NCI-H2227 (cell line): ENCODE measurements around the gene S100A3.
A peak's percentile ranks its signal among the peaks of the same experiment; 100 is the strongest.

ENCODE experiments used
- DNase-seq: peaks from one replicate; lab custom pipeline; 2025; ENCODE audit not compliant: unreplicated experiment; lab: John Stamatoyannopoulos, UW

The S100A3 gene

DNA sequence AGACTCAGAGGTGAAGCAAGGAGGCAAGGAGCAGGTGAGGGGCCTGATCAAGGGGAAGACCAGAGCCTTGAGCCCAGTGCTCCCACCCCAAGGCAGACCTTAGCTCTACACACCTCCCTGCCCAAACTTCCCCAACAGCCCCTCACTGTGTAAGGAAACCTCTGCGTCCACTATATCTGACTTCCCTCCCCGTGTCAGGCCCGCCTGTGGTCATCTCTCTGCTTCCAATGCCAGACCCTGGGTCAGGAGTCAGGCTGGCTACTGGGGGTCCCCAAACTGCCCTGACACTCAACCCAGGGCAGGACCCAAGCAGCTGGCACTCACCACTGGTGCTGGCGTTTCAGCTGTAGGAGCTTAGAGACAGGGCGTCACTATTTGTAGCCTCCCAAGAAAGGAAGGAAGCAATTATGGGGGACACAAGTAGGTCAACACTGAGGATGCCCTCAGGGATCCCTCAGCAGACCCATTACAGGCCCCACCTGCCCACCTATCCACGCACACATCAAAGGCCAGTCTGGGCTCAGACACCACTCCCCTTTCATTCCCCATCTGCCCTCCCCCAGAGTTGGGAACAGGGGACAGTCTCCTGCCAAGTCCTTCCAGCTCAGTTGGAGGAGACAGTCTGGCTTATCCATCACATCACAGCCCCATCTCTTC lies 811 bp upstream of the S100A3 start:
- no peak for DNase-seq

DNA sequence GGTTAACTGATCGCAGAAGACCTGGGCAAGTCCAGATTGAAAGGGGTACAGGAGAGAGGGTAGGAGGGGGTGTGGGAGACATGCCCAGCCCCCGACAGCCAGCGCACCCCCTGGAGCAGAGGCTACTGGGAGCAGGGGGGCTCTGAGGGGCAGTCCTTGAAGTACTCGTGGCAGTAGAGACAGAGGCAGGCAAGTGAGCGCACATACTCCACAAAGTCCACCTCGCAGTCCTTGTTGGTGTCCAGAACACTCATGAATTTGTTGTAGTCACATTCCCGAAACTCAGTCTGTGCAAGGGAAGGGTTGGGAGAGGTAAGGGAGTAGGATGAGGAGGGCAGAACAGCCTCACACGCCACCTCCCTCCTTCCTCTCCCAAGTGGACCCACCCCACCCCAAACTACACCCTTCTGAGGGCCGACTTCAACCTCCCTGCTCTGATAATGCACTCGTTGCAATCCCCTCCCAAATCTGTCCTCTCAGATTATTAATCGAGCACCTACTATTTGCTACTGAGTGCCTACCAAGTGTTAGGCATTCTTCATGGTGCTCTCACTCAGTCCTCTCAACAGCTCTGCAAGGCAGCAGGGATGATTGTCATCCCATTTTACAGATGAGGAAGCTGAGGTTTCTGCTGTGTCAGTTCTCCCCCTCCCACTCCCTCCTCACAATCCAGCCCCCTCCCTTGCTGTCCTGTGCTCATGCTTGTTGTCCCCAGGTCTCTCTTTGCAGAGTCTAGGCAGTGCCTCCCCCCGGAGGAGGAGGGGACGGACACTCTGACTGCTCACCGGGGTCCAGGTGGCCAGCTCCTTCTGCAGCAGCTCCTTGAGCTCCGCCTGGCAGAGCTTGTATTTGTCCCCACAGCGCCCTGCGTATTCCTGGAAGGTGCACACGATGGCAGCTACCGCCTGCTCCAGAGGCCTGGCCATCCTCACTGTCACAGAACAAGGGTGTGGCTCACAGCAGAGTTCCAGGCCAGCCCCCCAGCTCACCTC lies 1.2 kb downstream of the S100A3 start:
- DNase-seq, result no peak

DNA sequence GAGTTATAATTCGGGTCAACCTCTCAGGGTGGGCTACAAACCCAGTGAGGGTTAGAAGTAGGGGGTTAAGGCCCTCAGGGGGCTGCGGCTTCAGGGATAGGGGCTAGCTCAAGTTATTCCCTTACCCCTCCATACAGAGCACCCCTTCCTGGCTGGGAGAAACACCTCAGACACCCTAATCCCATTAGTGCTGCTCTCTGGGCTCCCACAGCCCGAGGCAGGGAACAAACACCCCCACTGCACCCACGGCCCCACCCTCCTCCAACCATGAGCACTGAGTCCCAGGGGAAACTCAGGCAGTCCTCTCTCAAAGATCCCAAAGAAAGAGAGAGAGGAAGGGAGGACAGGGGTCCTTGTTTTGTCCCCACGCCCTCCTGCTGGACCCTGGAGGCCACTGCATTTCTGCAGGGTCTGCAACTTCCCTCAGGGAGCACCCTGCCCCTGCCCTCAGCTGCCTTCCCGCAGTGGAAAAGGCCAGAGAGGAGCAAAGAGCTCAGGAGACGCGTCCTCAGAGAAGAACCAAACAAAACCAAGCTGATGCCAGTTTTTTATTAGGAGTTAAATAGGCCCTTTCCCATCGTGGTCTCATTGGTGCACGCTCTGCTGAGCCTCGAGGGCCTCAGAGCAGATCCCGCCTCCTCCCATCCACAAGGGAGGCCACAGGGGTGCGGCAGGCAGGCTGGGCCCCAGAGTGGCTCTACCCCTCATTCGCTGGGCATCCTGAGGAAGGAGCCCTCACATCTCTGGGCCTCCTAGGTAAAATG lies 2.1 kb downstream of the S100A3 start:
- DNase-seq, result no peak

DNA sequence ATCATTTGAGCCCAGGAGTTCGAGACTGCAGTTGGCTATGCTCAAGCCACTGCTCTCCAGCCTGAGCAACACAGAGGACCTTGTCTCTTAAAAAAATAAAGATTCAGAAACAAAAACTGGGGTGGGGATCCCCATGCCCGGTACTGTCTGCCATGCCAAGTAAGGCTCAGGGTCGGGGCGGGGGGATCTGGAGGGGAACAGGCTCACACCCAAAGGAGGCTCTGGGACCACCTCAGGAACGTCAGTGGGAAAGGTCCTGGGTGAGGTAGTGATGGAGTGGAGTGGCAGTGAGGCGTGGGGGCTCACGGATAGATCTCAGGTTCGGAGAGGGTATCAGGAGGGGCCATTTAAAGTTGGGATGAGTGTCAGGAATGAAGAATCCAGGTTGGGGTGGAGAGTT lies 2.7 kb downstream of the S100A3 start:
- DNase-seq, result no peak

DNA sequence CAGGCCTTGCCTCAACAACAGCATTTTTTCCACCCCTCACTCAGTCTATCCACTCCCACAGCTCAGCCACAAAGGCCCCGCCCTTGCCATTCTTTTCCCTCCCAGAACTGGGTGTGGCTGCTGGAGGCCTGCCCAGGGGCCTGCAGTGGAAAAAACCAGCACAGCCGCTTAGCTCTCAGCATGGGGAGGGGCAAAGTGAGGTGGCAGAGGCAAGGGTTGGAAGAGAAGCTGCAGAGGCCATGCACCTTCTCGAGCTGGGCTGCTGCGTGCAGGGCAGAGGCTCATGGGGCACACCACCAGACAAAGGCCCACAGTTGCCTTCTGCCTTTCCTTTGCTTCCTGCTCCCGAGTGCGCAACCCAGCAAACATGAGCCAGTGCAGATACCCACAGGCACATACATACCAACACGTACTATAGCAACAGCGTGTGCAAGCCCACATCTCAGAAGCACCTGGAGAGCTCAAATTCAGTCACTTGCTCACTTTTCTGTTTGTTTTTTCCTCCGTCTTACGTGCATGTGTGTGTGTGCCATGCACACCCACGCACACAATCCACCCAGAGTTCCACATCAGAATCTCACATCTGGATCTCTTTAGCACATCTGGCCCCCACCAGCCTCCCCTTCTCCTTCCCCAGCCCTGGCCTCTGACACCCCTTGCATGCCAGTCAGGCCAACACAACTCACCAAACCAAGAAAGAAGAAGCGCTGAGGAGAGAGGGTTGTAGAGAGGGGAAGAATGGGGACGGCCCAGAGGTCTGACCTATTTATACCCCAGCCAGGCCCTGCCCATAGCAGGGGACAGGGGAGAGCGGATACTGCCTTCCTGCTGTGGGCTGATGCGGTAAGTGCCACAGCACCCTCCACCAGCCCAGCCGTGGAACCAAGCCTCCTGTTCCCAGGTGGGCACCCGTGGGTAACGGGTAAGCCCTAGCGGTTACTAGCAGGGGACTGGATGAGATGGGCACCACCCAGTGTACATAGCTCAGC lies 3.7 kb downstream of the S100A3 start, which contains the start of gene S100A4:
S100A4 (minus strand) TSS at position 740 of the 989 bp plus-strand sequence. CDS start 1,012 bp downstream, outside the sequence.
- peak; percentile 78 for DNase-seq

DNA sequence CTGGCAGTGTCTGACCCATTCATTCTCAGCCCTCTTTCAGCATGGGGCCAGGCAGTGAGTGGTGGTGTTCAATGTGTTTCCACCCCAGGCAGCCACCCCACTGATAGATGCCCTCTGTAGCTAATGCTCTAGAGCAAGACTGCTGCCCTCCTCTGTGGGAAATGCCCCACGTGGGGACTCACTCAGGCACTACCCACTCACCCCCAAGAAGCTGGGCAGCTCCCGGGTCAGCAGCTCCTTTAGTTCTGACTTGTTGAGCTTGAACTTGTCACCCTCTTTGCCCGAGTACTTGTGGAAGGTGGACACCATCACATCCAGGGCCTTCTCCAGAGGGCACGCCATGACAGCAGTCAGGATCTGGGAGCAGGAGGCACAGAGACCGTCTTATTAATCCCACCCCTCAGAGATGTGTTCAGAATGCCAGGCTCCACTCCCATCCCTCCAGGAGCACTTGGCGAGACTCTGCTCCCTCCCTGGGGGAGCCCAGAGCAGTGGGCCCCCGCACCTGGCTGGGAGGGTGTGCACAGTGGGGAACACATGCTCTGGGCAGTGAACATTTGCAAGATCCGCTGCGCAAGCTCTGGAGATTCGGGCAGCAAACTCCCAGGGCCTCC lies 4.5 kb downstream of the S100A3 start:
- DNase-seq, result no peak

DNA sequence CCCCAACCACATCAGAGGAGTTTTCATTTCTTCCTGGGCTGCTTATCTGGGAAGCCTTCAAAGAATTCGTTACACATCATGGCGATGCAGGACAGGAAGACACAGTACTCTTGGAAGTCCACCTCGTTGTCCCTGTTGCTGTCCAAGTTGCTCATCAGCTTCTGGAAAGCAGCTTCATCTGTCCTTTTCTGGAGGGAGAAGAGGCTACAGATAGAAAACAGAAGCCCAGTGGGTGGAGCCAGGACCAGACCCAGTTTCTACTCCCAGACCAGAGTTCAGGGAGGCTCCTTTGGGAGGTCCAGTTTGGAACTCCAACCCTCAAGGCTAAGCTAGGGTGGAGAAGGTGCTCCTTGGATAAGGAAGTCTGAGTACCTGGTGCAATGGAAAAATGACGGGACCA lies 5.3 kb downstream of the S100A3 start:
- DNase-seq, result no peak

DNA sequence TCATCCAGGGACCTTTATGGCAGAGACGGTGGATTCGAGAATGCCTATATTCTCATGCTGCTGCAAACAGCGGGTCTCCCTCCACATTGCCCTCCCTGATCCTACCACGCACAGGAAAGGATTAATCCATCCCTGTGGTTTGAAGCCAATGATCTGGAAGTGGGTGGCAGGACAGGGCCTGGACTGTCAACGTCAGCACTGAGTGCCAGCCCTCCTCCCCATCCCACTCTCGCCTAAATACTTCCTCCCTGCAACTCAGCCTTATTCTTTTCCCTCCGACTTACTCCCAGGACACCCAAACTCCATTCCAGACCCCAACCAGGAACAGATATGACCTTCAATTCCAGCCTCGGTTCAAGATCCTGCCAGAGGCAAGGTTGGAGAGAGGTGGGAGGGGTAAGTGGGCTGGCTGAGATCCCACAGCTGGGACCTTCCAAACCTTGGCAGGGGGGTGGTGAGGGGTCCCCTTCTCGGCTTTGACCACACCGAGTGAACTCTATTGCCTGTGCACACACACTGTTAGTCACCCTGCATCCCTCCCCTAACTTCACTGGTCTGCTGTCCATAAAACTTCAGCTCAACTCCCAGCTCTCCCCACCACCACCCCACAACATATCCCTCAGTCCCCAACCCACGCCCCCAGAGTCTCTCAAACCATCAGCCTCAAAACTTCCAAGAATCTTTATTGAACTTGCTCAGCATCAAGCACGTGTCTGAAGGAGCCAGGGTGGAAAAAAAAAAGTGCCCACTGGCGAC lies 5.9 kb downstream of the S100A3 start:
- DNase-seq, result no peak

DNA sequence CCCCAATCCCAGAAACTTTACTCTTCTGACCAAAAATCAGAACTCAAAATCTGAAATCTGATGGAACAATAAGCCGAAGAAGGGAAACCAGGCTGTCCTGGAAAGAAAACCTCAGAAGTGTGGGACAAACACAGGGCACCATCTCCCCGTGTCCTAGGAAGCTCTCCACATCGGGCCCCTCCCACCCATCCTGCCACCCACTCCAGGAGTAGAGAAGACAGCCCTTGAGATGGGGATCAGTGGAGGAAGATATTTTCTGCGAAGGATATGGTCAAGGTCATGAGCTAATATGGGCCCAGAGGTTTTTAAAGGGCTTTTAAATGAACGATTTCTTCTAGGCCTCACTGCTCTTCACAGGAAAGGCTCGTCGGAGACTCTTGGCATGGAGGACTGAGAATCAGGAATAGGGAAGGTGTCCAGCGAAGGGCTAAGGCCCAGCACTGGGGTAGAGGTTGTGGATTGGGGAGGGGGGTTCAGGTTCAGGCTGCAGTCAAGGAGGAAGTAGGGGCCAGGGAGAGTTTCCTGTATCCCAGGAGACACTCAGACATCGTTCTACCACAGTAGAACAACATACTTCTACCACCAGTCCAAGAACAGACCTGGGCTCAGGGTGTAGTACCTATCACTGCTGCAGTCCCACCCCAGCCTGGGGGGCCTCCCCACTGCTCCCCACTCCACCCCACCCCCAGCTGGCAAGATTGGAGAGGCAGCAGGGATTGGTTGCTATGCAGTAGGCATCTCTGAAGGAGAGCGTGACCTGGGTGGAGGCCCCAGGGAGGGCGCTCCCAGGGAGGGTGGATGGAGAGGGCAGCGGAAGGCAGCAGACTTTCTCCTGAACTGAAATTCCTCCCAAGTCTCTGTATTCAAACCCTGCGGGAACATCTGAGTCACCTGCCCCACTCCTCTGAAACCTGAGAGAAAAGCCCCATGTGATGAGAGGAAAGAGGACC lies 7.1 kb downstream of the S100A3 start:
- no peak for DNase-seq

DNA sequence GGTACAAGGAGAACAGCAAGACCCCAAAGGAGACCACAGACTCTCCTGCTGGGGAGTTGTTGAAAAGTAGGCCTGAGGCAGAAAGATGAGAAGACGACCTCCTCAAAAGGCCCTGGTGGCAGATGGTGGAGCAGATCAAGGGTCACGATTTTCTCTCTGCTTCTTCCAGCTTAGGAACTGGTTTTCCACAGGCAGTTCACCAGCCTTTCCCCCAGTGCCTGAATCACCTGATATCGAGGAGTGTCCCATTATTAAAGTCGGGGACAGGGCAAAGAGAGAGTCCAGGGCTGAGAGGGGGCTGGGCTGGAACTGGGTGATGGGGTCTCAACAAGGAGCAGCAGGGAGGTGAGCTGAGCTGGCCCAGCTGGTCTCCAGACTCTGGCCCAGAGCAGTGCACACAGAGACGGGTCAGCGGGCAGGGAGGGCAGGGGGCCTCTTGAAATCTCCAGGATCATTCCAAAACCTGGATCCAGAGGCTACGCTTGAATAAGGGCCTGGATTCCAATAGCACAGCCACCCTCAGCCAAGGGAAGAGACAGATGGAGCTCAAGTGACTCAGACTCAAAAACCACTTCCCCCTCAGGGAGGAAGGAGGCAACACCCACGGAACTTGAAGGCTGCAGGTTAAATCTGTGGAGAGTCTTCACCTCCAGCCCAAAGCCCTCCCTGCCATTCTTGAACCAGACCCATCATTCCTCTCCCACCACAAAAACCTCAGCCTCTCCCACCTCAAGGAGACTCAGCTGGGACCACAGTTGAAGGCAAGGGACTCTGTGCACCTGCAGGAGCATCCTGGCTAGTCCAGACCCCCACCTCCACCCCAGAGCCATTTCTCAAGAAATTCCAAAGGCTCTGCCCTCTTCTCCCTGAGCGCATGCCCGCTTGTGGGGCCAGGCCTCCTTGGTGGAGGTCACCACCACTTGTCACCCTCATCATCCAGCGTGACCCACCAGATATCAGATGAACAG lies 8.4 kb downstream of the S100A3 start, which contains the start of gene S100A5:
S100A5 (minus strand) TSS at position 541 of the 968 bp plus-strand sequence. CDS start 743 bp downstream, outside the sequence.
- no peak for DNase-seq

DNA sequence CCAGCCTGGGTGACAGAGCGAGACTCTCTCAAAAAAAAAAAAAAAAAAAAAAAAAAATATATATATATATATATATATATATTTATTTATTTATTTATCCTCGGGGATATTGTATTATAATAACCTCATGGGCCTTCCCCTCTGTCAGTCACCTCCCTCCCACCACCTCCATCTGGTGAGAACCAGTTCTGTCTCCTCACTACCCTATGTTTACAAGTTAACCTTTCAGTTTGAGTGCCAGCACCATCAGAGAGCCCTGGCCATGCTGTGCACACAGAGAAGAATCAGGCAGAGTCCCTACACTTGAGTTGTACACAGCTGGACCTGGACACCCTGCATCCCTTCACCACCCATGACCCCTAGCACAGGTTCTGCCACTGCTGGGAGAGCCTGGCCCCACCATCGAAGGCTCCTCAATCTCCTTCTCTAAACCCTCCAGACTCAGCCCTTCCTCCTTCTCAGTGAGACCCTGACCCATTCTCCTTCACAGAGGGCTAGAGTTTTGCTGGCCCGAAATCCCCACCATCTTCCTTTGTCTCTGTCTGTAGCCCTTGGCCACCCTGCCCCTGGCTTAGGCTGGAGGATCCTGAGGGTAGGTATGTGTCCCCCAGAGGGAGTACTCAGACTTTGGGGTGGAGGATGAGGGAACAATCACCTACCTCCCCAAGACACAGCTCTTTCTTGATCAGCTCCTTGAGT lies 9.5 kb downstream of the S100A3 start:
- no peak for DNase-seq

DNA sequence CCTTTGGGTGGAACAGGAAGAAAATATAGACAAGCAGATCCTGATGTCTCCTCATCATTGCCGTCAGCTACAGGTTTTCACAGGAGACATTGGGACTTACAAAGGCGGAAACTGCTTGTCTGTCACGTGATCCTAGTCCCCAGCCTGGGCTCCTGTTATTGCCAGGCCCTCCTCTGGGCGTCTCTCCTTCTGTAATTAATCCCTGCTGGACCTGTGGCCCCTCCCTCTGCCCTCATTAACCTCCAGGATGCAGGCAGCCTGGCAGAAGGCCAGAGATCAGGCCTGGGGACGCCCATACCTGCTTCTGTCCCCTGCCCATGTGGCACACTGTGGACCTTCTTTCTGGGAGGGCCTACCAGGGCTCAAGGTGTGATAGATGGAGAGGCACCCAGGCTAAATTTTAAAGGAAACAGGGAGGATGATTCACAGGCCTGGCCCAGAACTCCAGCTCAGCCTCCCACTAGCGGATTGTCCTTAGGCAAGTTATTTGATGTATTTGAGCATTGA lies 10.7 kb downstream of the S100A3 start:
- DNase-seq, result no peak

DNA sequence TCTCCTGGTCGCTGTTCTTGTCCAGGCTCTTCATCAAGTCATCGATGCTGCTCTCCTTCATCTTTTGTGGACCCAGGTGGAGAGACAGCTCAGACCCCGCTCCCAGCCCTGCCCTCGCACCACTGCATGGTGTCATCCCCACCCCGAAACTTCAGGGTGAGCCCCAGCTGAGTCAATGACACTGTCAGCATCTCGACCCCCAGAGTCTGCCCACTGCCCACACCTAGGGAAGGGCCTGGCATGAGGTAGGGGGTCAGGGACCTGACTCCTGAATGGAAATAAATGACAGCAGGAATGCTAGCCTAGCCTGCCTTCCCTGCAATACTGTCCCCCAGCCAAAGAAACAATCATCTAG lies 11.7 kb downstream of the S100A3 start:
- DNase-seq, result no peak

DNA sequence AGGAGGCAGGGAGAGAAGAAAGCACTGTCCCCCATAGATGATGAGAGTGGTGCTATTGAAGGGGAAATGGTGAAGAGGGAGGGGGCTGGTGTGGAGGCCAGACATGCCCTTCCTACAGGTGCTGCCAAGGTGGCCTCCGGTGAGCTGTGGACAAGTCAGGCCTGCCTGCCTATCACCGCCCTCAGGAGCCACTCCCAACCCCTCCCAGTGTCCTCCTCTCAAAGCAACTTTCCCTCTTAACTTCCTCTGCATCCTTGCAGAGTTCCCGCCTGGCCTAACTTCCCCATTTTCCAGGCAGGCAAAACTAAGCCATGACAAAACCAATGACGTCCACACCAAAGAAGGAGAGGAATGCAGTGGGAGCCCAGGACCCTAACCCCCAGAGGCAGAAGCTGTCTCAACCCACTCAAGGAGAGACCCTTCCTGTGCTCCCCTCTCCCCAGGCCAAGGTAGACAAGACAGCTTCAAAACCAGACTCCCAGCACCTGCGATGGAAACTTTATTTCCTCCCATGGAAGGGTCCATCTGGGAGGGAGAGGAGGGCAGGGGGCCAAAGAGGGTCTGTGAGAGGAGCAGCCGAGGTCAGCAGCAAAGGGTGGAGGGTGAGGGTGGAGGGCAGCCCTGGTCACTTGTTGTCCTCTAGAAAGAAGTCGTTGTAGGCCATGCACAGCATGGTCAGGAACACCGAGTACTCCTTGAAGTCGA lies 12.2 kb downstream of the S100A3 start:
- DNase-seq, result no peak

DNA sequence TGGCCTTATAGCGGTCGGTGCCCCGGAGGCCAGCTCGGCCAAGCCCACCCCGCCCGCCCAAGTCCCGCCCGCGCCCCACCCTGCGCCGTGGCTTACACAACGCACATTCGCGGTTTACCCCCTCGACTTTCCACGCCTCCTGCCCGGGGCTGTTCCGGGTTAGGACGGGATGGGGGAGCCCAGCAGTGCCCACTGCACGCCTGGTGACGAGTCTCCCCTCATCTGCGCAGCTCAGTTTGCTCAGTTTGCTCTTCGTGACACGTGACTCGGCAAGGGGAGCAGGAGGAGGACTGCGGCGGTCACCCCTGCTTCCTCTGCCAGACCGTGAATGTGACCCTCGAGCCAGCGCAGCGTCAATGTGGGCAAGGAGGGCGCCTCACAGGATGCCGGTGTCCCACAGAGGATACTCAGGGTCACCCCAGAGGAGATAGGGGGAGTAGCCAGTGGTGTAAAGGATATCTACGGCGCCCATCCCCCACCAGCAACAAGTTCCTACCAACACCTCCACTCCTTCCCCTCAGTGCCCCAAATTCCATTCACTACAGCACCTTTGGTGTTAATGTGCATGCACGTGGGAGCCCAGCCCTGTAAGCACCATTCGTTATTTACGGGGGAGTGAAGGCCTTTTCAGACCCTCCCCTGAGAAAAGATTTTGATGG lies 12.9 kb downstream of the S100A3 start:
- peak; percentile 57 for DNase-seq
